ENCODE measurements around the gene TRIM8.

TRIM8 gene

GRCh38 chr10:102705531-102705930 lies 61.3 kb downstream of the TRIM8 start:
- 0 out of 2 replicates have a peak, but pooled peaks cover 8% of the 10 kb centered on the region for H3F3A ChIP-seq (ENCODE audit: control insufficient read depth, insufficient read depth)
- no peak overlapping the region for H3K4me3 ChIP-seq (ENCODE audit: low read length)
- no peak for TF ChIP-seq EZH2phosphoT487 (IDR thresholded peaks at IDR 0.05; ENCODE audit: borderline replicate concordance, low read length)
- TF ChIP-seq CTCF (IDR thresholded peaks at IDR 0.05; ENCODE audit: low read depth, low read length, poor library complexity, severe bottlenecking) = no peak
- peaks cover 13% of the 10 kb centered on the region for H3K36me3 ChIP-seq (ENCODE audit: control insufficient read depth, low read length)
- no peaks in the 10 kb centered on the region for H3K9me3 ChIP-seq (ENCODE audit: control insufficient read depth, insufficient read depth, low read length)
- no peaks in the 10 kb centered on the region for H4K20me1 ChIP-seq (ENCODE audit: control insufficient read depth, insufficient read depth, low read depth, low read length)
- H3K27ac ChIP-seq (ENCODE audit: low read depth, low read length) = no peak overlapping the region
- H3K9me2 ChIP-seq (replicated peaks; ENCODE audit: control insufficient read depth, low read length) = no peaks in the 10 kb centered on the region
- no peaks in the 10 kb centered on the region for H3K27me3 ChIP-seq (ENCODE audit: control insufficient read depth, low read length)
- peaks cover 27% of the 10 kb centered on the region for H3K4me1 ChIP-seq (ENCODE audit: control insufficient read depth, low read length)
- peak overlapping the region; percentile 41 for H3K4me2 ChIP-seq (ENCODE audit: low read length)
- H3K79me2 ChIP-seq (ENCODE audit: control insufficient read depth, low read length) = peaks cover 52% of the 10 kb centered on the region
